Transverse colon (tissue), 4 donors: ENCODE results near the gene RHOD. TPM values are rescaled to one million over a fixed set of nuclear protein-coding genes. Genes with fewer than 3 reads are reported as not detected.

ENCODE experiments used
- DNase-seq: peaks from one replicate; pipeline ENCODE4 v3.0.0-alpha.2; 2019
- H3K27ac ChIP-seq, 4 donors: fragments of 200-600 bp; sonication (generic); 2 replicates each; pipeline ENCODE4 v1.5.1; 2016 to 2018; ENCODE audit warnings: inconsistent platforms in 4 of 4
- H3K27me3 ChIP-seq: fragments of 200-600 bp; sonication (generic); 2 replicates; pipeline ENCODE4 v1.5.1; 2017; ENCODE audit warnings: inconsistent platforms
- H3K36me3 ChIP-seq, 4 donors: fragments of 200-600 bp; sonication (generic); 2 replicates each; pipeline ENCODE4 v1.5.1; 2017 to 2019; ENCODE audit warnings: inconsistent platforms in 4 of 4
- H3K4me1 ChIP-seq, 4 donors: fragments of 200-600 bp; sonication (generic); 2 replicates each; pipeline ENCODE4 v1.5.1; 2017 to 2020; ENCODE audit warnings: inconsistent platforms in 4 of 4
- H3K4me3 ChIP-seq, 4 donors: fragments of 200-600 bp; sonication (generic); 1 replicate in 1 of 4; 2 replicates in 3 of 4; pipeline versions ENCODE4 v1.5.1 to v1.6.1; 2017 to 2019; ENCODE audit warnings: inconsistent platforms in 4 of 4
- H3K9me3 ChIP-seq, 2 donors: fragments of 200-600 bp; sonication (generic); 2 replicates each; pipeline ENCODE4 v1.5.1; 2017 to 2019; ENCODE audit warnings: inconsistent platforms in 2 of 2
- EP300 ChIP-seq: sonication (generic); formaldehyde crosslinking; IDR thresholded peaks from one replicate; pipeline ENCODE4 v1.6.1; 2017; ENCODE audit warnings: antibody characterized with exemption, low read depth
- POLR2A ChIP-seq: fragments of 450-650 bp; IDR thresholded peaks from one replicate; pipeline ENCODE4 v1.6.1; 2016; ENCODE audit warnings: antibody characterized with exemption, mild to moderate bottlenecking, moderate library complexity
- POLR2AphosphoS5 ChIP-seq, 3 donors: sonication (generic); formaldehyde crosslinking; IDR thresholded peaks; one replicate each; pipeline ENCODE4 v1.6.1; 2016; ENCODE audit warnings: antibody characterized with exemption in 3 of 3
- WGBS, 2 donors: methylation state at CpG; one replicate each; pipeline ENCODE4 v1.1.5; 2018; ENCODE audit warnings: low coverage in 1 of 2; 5-methylcytosine and 5-hydroxymethylcytosine counted together
- in situ Hi-C, 4 donors: fragments of 200-750 bp; cut with MboI; loops; one replicate each; pipeline versions ENCODE4 v1.15.0 to v1.15.1; 2017; ENCODE audit warnings: low sequenced_read_pairs in 3 of 4, low pct_ligation_motif_present in 1 of 4, low pct_unique_long_range_greater_than_20kb in 1 of 4
- intact Hi-C: fragments of 100-400 bp; cut with DNase I; formaldehyde crosslinking; loops from one replicate; pipeline ENCODE4 v1.15.1; 2023; ENCODE audit warnings: low total_unique reads
- total RNA-seq, 4 donors: library from RNA; depleted of rRNA; stranded (reverse); fragments of >200 nt; gene quantifications; one replicate each; pipeline ENCODE4 v1.1.0, GENCODE V29; 2016
- TF ChIP-seq, protein P1 (sequence below), 5 experiments: fragments of 200-600 bp in 3 of 5; fragments of 450-650 bp in 2 of 5; sonication (generic) in 3 of 5; IDR thresholded peaks; 1 replicate in 2 of 5; 2 replicates in 3 of 5; pipeline ENCODE4 v1.5.1; 2016 to 2017; ENCODE audit warnings: antibody characterized with exemption in 5 of 5, inconsistent platforms in 3 of 5, mild to moderate bottlenecking in 2 of 5, moderate library complexity in 1 of 5

RHOD gene
- total RNA-seq, 4 donors from 2014 or later: 1.2 to 54.6 (median 5.8) TPM

DNA sequence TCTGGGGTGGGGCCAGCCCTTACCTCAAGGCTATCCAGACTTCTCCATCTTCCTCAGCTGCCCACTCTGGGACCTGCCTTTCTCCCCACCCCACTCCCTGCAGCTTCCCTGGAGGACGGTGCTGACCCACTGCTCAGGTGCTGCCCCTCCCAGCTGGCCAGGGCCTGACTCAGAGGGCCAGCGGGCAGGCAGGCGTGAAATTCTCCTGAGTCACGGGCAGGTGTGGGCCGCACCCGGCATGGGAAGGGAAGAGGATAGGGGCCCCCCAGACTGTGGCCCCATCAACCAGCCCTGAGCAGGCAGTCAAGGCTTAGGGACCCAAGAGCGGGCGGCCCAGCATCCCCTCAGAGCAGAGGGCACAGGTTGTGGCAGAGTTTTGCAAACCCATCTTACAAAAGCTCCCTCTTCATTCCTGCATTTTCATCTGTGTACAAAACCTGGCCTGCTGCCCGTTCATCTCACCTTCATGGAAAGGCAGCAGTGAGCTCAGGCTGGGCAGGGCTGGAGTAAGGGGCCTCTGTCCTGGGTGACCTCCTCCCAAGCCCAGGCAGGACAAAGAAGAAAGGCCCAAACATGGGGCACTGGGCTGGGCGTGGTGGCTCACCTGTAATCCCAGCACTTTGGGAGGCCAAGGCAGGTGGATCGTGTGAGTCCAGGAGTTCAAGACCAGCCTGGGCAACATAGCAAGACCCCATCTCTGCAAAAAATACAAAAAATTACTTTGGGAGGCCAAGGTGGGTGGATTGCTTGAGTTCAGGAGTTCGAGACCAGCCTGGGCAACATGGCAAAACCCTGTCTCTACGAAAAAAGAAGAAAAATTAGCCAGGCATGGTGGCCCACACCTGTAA, 6.1 kb downstream of the RHOD start:
- TF ChIP-seq POLR2AphosphoS5 (IDR thresholded peaks at IDR 0.05) (no peak), EP300 (no peak), POLR2A (no peak)
- TF ChIP-seq, protein P1, sequence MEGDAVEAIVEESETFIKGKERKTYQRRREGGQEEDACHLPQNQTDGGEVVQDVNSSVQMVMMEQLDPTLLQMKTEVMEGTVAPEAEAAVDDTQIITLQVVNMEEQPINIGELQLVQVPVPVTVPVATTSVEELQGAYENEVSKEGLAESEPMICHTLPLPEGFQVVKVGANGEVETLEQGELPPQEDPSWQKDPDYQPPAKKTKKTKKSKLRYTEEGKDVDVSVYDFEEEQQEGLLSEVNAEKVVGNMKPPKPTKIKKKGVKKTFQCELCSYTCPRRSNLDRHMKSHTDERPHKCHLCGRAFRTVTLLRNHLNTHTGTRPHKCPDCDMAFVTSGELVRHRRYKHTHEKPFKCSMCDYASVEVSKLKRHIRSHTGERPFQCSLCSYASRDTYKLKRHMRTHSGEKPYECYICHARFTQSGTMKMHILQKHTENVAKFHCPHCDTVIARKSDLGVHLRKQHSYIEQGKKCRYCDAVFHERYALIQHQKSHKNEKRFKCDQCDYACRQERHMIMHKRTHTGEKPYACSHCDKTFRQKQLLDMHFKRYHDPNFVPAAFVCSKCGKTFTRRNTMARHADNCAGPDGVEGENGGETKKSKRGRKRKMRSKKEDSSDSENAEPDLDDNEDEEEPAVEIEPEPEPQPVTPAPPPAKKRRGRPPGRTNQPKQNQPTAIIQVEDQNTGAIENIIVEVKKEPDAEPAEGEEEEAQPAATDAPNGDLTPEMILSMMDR (IDR thresholded peaks at IDR 0.05): no peak
- WGBS, 2 donors: 83% methylated on average over 13 of the region's 13 CpGs; no CpG with 5 or more reads in 1 of the 2 donors
- Histone ChIP-seq H3K4me3 (no peak overlapping the region), H3K27me3 (no peaks in the 10 kb centered on the region), H3K4me1 (no peaks in the 10 kb centered on the region), H3K27ac (no peak overlapping the region), H3K36me3 (no peaks in the 10 kb centered on the region), H3K9me3 (no peaks in the 10 kb centered on the region)
- no peak for DNase-seq
- intact Hi-C loops (no loop called here), in situ Hi-C loops (no loop called here)

DNA sequence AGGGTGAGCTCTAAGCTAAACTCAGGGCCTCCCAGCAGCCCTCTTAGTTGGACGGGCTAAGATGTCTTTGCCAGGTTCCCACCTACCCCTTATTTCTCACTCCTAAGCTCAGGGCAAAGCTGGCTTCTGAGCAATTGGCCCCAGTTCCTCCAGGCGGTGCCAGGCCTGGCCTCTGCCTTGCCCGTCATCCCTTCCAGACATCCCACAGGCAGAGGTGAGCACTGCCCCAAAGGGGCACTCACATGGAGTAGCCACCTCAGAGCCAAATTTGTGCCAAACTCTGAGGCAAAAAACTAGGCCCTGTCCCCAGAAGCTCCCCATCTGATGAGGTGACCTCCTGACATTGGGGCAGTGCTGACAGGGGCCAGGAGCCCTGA, 9.7 kb downstream of the RHOD start:
- no peaks in the 10 kb centered on the region for H3K27me3 ChIP-seq
- in situ Hi-C loops: no loop called here
- no peaks in the 10 kb centered on the region for H3K9me3 ChIP-seq
- no peak overlapping the region for H3K4me3 ChIP-seq
- TF ChIP-seq POLR2A (no peak), EP300 (no peak), POLR2AphosphoS5 (IDR thresholded peaks at IDR 0.05) (no peak)
- TF ChIP-seq, protein P1 (IDR thresholded peaks at IDR 0.05): no peak
- H3K27ac ChIP-seq: no peak overlapping the region
- H3K36me3 ChIP-seq: no peaks in the 10 kb centered on the region
- 88% methylated on average over 3 of the region's 3 CpGs; no CpG with 5 or more reads in 1 of the 2 donors for WGBS, 2 donors
- H3K4me1 ChIP-seq: peaks cover 0 to 2% (median under 1%) of the 10 kb centered on the region in 4 donors
- no peak for DNase-seq
- intact Hi-C loops: no loop called here

DNA sequence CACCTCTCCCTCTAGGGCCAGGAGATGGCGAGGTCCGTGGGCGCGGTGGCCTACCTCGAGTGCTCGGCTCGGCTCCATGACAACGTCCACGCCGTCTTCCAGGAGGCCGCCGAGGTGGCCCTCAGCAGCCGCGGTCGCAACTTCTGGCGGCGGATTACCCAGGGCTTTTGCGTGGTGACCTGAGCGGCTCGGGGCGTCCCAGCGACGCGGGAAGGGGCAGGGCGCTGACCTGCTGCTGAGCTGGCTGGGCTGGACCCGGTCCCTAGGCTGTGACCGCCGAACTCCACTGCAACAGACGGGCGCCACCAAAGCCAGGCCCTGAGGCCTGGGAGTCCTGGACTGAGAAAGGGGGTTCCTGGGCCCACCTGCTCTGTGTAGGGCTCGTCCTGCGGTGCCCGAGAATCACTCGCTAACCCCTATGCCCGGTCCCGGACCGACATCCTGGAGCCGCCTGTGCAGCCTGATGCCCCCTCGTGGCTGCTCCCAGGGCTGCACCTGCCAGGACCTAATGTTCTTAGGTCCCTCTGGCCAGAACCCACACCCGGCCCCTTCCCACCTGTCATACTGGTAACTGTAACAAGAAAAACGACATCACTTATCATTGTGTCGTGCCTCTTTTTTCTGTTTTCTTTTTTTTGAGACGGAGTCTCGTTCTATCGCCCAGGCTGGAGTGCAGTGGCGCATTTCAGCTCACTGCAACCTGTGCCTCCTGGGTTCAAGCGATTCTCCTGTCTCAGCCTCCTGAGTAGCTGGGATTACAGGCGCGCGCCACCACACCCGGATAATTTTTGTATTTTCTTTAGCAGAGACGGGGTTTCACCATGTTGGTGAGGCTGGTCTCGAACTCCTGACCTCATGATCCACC, 15.0 kb downstream of the RHOD start:
- no peak overlapping the region for H3K27ac ChIP-seq
- H3K36me3 ChIP-seq: no peaks in the 10 kb centered on the region
- peak overlapping the region in 3 of 4 donors; percentile 10 to 45 (median 29) for H3K4me3 ChIP-seq
- intact Hi-C loops: no loop called here
- TF ChIP-seq, protein P1 (IDR thresholded peaks at IDR 0.05): peak; percentile 82 to 92 (median 86)
- no peak for TF ChIP-seq EP300
- no peaks in the 10 kb centered on the region for H3K9me3 ChIP-seq
- H3K4me1 ChIP-seq: peaks cover 0 to 7% (median 3%) of the 10 kb centered on the region in 4 donors
- peak; percentile 85 for DNase-seq
- H3K27me3 ChIP-seq: no peaks in the 10 kb centered on the region
- 20 to 44% methylated on average over 1 to 53 of the region's 53 CpGs for WGBS, 2 donors
- in situ Hi-C loops: no loop called here

DNA sequence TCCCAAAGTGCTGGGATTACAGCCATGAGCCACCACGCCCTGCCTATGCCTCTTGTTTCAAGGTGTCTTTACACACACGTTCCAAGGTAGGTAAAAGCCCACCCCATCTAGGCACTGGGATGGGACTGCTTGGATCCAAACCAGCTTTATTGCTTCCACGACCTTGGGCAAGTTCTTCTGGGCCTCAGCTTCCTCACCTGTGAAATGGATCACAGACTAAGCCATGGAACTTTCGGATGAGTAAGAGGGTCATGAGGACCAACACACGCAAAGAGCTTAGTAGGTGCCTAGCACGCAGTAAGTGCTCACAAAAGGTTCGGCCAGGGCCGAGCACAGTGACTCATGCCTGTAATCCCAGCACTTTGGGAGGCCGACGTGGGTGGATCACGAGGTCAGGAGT, 15.6 kb downstream of the RHOD start:
- in situ Hi-C loops (no loop called here), intact Hi-C loops (no loop called here)
- H3K9me3 ChIP-seq: no peaks in the 10 kb centered on the region
- TF ChIP-seq, protein P1 (IDR thresholded peaks at IDR 0.05): no peak
- no peak for TF ChIP-seq EP300
- no peak for TF ChIP-seq POLR2AphosphoS5 (IDR thresholded peaks at IDR 0.05)
- no peak for TF ChIP-seq POLR2A
- no peaks in the 10 kb centered on the region for H3K36me3 ChIP-seq
- DNase-seq: no peak
- no peak overlapping the region for H3K27ac ChIP-seq
- 65 to 100% methylated on average over 3 to 11 of the region's 11 CpGs for WGBS, 2 donors
- no peak overlapping the region for H3K4me3 ChIP-seq
- no peaks in the 10 kb centered on the region for H3K27me3 ChIP-seq
- peaks cover 0 to 10% (median 3%) of the 10 kb centered on the region in 4 donors for H3K4me1 ChIP-seq
